ENCODE data around the gene PROSER3. TPM values are rescaled to one million over a fixed set of nuclear protein-coding genes. Genes with fewer than 3 reads are reported as not detected.

The PROSER3 gene
- total and polyA plus RNA-seq, 2 of the 13 experiments (the other 11 are each of a cell fraction or from before 2014, with no cell fraction given) = 5.1 to 5.7 TPM

GRCh38 chr19:35715981-35716800 lies 41.8 kb upstream of the PROSER3 start (continued):
- no peak for TF ChIP-seq ATF7 (IDR thresholded peaks at IDR 0.05)
- TF ChIP-seq ATF7 (CRISPR knock-in tag; IDR thresholded peaks at IDR 0.05) = 0 out of 2 replicates have a peak, but pooled peaks have one; percentile 34
- peak; percentile 22; the same call in 1 of the 2 replicates for TF ChIP-seq GABPB1 (CRISPR knock-in tag; IDR thresholded peaks at IDR 0.05)
- no peak for TF ChIP-seq YY1 (IDR thresholded peaks at IDR 0.05; ENCODE audit: insufficient read depth, insufficient replicate concordance, low read depth, low read length)
- TF ChIP-seq ZC3H4 (CRISPR knock-in tag; IDR thresholded peaks at IDR 0.05; ENCODE audit: borderline replicate concordance) = no peak
- no peak for TF ChIP-seq ZNF670 (CRISPR knock-in tag; IDR thresholded peaks at IDR 0.05; ENCODE audit: borderline replicate concordance)
- peak; percentile 64 for TF ChIP-seq MED8 (CRISPR knock-in tag; IDR thresholded peaks at IDR 0.05; ENCODE audit: insufficient replicate concordance)
- TF ChIP-seq KLF9 (CRISPR knock-in tag; IDR thresholded peaks at IDR 0.05; ENCODE audit: low read depth) = no peak
- TF ChIP-seq ZNF260 (CRISPR knock-in tag; IDR thresholded peaks at IDR 0.05; ENCODE audit: borderline replicate concordance, low read depth) = no peak
- no peak for TF ChIP-seq KDM5A (IDR thresholded peaks at IDR 0.05; ENCODE audit: borderline replicate concordance, low read length)
- TF ChIP-seq, protein P1, sequence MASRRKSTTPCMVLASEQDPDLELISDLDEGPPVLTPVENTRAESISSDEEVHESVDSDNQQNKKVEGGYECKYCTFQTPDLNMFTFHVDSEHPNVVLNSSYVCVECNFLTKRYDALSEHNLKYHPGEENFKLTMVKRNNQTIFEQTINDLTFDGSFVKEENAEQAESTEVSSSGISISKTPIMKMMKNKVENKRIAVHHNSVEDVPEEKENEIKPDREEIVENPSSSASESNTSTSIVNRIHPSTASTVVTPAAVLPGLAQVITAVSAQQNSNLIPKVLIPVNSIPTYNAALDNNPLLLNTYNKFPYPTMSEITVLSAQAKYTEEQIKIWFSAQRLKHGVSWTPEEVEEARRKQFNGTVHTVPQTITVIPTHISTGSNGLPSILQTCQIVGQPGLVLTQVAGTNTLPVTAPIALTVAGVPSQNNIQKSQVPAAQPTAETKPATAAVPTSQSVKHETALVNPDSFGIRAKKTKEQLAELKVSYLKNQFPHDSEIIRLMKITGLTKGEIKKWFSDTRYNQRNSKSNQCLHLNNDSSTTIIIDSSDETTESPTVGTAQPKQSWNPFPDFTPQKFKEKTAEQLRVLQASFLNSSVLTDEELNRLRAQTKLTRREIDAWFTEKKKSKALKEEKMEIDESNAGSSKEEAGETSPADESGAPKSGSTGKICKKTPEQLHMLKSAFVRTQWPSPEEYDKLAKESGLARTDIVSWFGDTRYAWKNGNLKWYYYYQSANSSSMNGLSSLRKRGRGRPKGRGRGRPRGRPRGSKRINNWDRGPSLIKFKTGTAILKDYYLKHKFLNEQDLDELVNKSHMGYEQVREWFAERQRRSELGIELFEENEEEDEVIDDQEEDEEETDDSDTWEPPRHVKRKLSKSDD (CRISPR knock-in tag; IDR thresholded peaks at IDR 0.05; ENCODE audit: low read depth) = peak; percentile 67; the same call in 1 of the 2 replicates
- TF ChIP-seq SATB2 (CRISPR knock-in tag; IDR thresholded peaks at IDR 0.05) = peak; percentile 64; the same call in 1 of the 2 replicates
- 0 out of 2 replicates have a peak, but pooled peaks have one; percentile 14 for TF ChIP-seq KMT2B (CRISPR knock-in tag; IDR thresholded peaks at IDR 0.05)
- peak; percentile 23; the same call in 1 of the 2 replicates for TF ChIP-seq ESRRA (CRISPR knock-in tag; IDR thresholded peaks at IDR 0.05; ENCODE audit: low read depth)
- TF ChIP-seq ZNF136 (CRISPR knock-in tag; IDR thresholded peaks at IDR 0.05; ENCODE audit: low read depth) = peak; percentile 49; the same call in 1 of the 2 replicates
- TF ChIP-seq TOPORS (CRISPR knock-in tag; IDR thresholded peaks at IDR 0.05) = 0 out of 2 replicates have a peak, but pooled peaks have one; percentile 49
- TF ChIP-seq PRMT3 (CRISPR knock-in tag; IDR thresholded peaks at IDR 0.05; ENCODE audit: borderline replicate concordance, low read depth) = peak; percentile 50; the same call in 1 of the 2 replicates
- TF ChIP-seq, protein P2, sequence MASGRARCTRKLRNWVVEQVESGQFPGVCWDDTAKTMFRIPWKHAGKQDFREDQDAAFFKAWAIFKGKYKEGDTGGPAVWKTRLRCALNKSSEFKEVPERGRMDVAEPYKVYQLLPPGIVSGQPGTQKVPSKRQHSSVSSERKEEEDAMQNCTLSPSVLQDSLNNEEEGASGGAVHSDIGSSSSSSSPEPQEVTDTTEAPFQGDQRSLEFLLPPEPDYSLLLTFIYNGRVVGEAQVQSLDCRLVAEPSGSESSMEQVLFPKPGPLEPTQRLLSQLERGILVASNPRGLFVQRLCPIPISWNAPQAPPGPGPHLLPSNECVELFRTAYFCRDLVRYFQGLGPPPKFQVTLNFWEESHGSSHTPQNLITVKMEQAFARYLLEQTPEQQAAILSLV (CRISPR knock-in tag; IDR thresholded peaks at IDR 0.05; ENCODE audit: borderline replicate concordance) = peak; percentile 64; the same call in 1 of the 2 replicates
- TF ChIP-seq TBX2 (CRISPR knock-in tag; IDR thresholded peaks at IDR 0.05; ENCODE audit: borderline replicate concordance) = peak; percentile 64; the same call in 1 of the 2 replicates
- TF ChIP-seq MXD3 (CRISPR knock-in tag; IDR thresholded peaks at IDR 0.05) = peak; percentile 32
- TF ChIP-seq, protein P3, sequence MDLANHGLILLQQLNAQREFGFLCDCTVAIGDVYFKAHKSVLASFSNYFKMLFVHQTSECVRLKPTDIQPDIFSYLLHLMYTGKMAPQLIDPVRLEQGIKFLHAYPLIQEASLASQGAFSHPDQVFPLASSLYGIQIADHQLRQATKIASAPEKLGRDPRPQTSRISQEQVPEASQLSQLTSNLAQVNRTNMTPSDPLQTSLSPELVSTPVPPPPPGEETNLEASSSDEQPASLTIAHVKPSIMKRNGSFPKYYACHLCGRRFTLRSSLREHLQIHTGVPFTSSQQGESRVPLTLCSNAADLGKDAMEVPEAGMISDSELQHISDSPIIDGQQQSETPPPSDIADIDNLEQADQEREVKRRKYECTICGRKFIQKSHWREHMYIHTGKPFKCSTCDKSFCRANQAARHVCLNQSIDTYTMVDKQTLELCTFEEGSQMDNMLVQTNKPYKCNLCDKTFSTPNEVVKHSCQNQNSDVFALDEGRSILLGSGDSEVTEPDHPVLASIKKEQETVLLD (CRISPR knock-in tag; IDR thresholded peaks at IDR 0.05; ENCODE audit: low read depth) = no peak; the same call in 1 of the 2 replicates
- TF ChIP-seq HNF4A (CRISPR knock-in tag; IDR thresholded peaks at IDR 0.05) = no peak

Measured in HepG2 (cell line).